GM19328 (cell line): ENCODE measurements around the gene BRIP1.
"Not testable (repeated sequence)": the region's sequence is repeated elsewhere in the genome, so short reads cannot be mapped to it uniquely, and the experiment has no call there.

Source experiments
- ATAC-seq: cut with Tn5 transposase; IDR thresholded peaks from one replicate; pipeline ENCODE4 v1.9.1; 2021; ENCODE audit warnings: mild to moderate bottlenecking, moderate library complexity; ENCODE audit not compliant: unreplicated experiment

Gene BRIP1

DNA sequence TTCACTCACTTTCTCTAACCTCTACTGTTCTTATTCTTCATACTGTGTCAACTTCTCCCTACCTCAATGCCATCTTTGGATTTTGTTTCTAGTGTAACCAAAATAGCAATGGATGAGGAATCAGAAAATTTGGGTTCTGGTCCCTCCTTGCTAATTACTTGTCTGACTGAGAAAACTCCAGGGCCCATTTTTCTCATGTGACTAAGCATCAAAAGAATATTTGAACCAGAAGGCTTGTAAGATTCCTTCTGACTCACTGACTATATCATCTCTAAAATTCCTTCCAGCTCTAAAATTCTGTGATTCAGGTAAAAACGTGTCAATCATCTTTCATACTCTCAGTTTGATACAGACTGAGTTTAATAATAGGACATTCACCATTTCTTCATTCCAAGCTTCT lies 57.9 kb downstream of the BRIP1 start:
- no peak for ATAC-seq

- no peak for ATAC-seq
These were observed 59.5 kb downstream of the BRIP1 start for GRCh38 chr17:61803796-61804195.

- ATAC-seq: no peak
These were observed 60.1 kb downstream of the BRIP1 start for GRCh38 chr17:61803216-61803615.

DNA sequence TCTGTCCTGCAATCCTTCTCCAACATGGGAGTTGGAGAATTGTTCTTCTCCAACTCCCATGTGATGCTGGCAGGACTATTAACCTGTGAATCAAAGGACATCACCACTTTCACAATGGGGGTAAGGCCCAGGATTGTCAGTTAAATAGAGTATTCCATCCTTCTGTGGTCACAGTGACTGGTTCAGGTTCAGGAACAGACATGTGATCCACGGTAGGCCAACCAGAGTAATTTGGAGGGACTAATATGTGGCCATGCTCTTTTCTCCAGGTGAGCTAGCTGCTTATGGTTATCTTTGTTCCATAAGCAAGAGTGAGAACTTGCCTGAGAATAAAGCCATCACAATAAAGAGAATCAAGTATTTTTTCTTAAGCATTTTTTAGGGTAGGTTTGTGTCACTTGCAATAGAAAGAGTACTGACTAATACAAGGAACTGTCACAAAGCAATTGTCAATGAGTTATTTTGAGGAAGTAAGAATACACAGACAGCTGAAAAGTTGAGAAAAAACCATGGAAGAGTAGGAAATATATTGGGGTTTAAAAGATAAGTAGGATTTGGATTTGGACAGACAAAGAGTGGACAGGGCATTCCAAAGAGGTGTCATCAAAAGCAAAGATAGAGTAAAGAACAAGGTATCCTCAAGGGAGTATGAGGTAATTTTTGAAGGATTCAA lies 63.4 kb downstream of the BRIP1 start:
- no peak for ATAC-seq

DNA sequence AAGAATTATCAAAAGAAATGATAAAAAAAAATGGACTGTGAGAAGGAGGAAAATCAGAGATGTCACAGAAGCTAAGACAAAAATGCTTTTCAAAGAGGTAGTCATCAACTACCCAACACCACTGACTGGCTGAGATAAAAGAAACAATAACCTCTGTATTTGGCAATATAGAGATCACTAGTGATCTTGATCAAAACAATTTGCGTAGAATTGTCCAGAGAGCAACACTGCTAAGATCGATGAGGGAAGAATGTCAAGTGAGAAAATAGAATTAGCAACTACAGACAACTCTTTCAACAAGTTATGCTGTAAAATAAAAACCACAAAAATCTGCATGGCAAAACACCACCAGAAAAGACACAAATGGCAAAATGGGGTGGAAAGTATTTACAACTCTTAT lies 66.0 kb downstream of the BRIP1 start:
- ATAC-seq: no peak

GRCh38 chr17:61795546-61795945 lies 67.8 kb downstream of the BRIP1 start:
- ATAC-seq: no peak

DNA sequence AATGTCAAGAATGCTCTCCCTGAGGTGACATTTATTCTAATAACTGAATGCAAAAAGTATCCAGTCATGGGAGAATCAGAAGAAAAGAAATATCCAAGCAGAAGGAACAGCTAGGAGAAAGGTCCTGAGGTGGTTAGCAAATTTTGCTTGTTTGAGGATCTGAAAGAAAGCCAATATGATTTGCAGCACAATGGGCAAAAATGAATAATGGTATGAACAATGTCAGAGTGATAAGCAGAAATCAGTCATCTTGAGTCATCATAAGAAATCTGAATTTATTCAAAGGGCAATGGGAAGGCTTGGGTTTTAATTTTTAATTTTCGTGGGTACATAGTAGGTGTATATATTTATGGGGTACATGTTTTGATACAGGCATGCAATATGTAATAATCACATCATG lies 68.5 kb downstream of the BRIP1 start:
- no peak for ATAC-seq

DNA sequence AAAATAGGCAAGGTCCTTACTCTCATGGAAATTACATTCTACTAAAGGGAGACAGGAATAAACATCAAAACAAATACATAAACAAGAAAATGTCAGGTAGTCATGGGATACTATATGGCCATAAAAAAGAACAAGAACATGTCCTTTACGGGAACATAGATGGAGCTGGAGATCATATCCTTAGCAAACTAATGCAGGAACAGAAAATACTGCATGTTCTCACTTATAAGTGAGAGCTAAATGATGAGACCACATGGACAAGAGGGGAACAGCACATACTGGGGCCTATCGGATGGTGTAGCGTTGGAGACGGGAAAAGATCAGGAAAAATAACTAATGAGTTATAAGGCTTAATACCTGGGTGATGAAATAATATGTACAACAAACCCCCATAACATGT lies 69.1 kb downstream of the BRIP1 start:
- ATAC-seq: no peak

GRCh38 chr17:61793565-61793964 lies 69.8 kb downstream of the BRIP1 start:
- ATAC-seq: no peak

DNA sequence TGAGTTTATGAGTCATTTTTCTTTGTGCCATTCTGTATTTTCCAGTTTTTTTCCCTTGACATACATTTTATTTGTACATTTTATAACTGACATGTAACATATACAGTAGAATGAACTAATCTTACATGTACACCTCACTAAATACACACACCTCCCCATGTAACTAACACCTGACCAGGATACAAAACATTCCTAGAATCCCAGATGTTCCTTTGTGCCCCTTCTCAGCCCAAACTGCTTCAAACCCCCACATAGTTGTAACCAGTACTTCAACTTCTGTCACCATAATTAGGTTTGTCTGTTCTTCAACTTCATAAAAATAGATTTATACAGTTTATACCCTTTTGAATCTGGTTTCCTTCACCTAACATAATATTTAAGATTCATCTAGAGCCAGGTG lies 73.5 kb downstream of the BRIP1 start:
- no peak for ATAC-seq

GRCh38 chr17:61786088-61786487 lies 77.2 kb downstream of the BRIP1 start:
- no peak for ATAC-seq

DNA sequence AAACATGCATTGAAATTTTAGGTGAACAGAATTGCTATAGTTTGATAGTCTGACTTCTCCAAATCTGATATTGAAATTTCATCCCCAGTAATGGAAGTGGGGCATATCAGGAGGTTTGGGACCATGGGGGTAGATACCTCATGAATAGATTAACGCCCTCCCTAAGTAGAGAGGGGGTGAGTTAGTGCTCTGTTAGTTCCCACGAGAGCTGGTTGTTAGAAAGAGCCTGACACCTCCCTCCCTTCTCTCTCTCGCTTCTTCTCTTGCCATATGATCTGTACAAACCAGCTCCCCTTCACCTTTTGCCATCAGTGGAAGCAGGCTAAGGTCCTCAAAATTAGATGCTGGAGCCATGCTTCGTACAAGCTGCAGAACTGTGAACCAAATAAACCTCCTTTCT lies 78.8 kb downstream of the BRIP1 start:
- ATAC-seq: peak; percentile 43

GRCh38 chr17:61783556-61784304 lies 79.6 kb downstream of the BRIP1 start:
- peak; percentile 59 for ATAC-seq

DNA sequence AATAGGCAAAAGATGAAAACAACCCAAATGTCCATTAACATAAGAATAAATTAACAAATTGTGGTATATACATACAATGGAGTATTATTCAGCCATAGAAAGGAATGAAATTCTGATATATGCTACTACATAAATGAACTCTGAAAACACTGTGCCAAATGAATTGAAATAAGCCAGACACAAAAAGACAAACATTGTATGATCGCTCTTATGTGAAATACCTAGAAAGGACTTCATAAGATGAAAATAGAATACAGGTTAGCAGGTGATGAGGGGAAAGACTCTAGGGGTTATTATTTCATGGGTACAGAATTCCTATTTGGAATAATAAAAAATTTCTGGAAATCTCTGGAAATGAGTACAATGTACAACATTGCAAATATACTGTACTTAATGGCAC lies 80.2 kb downstream of the BRIP1 start:
- ATAC-seq: no peak

DNA sequence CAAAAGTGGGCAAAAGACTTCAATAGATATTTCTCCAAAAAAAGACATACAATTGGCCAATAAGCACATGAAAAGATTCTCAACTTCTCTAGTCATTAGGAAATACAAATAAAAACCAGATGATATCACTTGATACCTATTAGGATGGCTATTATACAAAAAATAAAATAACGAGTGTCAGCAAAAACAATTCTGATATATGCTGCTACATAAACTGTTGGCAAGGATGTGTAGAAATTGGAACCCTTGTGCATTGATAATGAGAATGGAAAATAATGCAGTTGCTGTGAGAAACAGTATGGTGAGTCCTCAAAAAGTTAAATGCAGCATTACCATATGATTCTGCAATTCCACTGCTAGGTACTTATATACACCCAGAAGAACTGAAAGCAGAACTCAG lies 80.6 kb downstream of the BRIP1 start:
- no peak for ATAC-seq

GRCh38 chr17:61775364-61775763 lies 88.0 kb downstream of the BRIP1 start:
- no peak for ATAC-seq

- no peak for ATAC-seq
These were observed 88.6 kb downstream of the BRIP1 start for GRCh38 chr17:61774724-61775123.

DNA sequence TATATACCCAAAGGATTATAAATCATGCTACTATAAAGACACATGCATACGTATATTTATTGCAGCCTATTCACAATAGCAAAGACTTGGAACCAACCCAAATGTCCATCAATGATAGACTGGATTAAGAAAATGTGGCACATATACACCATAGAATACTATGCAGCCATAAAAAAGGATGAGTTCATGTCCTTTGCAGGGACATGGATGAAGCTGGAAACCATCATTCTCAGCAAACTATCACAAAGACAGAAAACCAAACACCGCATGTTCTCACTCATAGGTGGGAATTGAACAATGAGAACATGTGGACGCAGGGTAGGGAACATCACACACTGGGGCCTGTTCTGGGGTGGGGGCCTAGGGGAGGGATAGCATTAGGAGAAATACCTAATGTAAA lies 89.2 kb downstream of the BRIP1 start:
- not testable (repeated sequence) for ATAC-seq

- no peak for ATAC-seq
These were observed 92.4 kb downstream of the BRIP1 start for GRCh38 chr17:61770752-61771533.

GRCh38 chr17:61770043-61770442 lies 93.3 kb downstream of the BRIP1 start:
- ATAC-seq: no peak

GRCh38 chr17:61768405-61768804 lies 94.9 kb downstream of the BRIP1 start:
- no peak for ATAC-seq

- no peak for ATAC-seq
These were observed 96.8 kb downstream of the BRIP1 start for GRCh38 chr17:61766520-61766919.
